Body of pancreas (tissue), 4 donors: ENCODE results near the gene MAP3K9. TPM values are rescaled to one million over a fixed set of nuclear protein-coding genes. Genes with fewer than 3 reads are reported as not detected.
"Not testable (repeated sequence)": the region's sequence is repeated elsewhere in the genome, so short reads cannot be mapped to it uniquely, and the experiment has no call there.

Experiments used
- ATAC-seq: fragments of 150-250 bp; one replicate; pipeline ENCODE4 v1.9.1; 2016
- DNase-seq, 4 donors: peaks; one replicate each; pipeline ENCODE4 v3.0.0-alpha.2; 2019
- H3K27ac ChIP-seq, 4 donors: fragments of 200-600 bp; sonication (generic); 1 replicate in 3 of 4; 2 replicates in 1 of 4; pipeline versions ENCODE4 v1.5.1 to v1.6.1; 2016 to 2019; ENCODE audit warnings: mild to moderate bottlenecking in 1 of 4, mixed read lengths in 1 of 4, moderate library complexity in 1 of 4
- H3K27me3 ChIP-seq, 2 donors: fragments of 200-600 bp; sonication (generic); one replicate each; pipeline ENCODE4 v1.6.0; 2016; ENCODE audit warnings: mild to moderate bottlenecking in 1 of 2
- H3K36me3 ChIP-seq, 2 donors: fragments of 200-600 bp; sonication (generic); replicated peaks in 1 of 2; 2 replicates each; pipeline ENCODE4 v1.5.1; 2016; ENCODE audit warnings: low read depth in 2 of 2; ENCODE audit not compliant: insufficient read depth in 1 of 2
- H3K4me1 ChIP-seq: fragments of 200-600 bp; sonication (generic); one replicate; pipeline ENCODE4 v1.6.0; 2016
- H3K4me3 ChIP-seq, 2 donors: fragments of 200-600 bp; sonication (generic); 1 replicate in 1 of 2; 2 replicates in 1 of 2; pipeline ENCODE4 v1.5.1; 2016 to 2019
- H3K9me3 ChIP-seq, 3 donors: fragments of 200-600 bp; sonication (generic); 1 replicate in 2 of 3; 2 replicates in 1 of 3; pipeline ENCODE4 v1.5.1; 2016
- POLR2A ChIP-seq, 3 donors: fragments of 450-650 bp; IDR thresholded peaks; one replicate each; pipeline ENCODE4 v1.6.1; 2016; ENCODE audit warnings: antibody characterized with exemption in 3 of 3, mild to moderate bottlenecking in 2 of 3
- WGBS, 2 donors: methylation state at CpG; one replicate each; pipeline ENCODE4 v1.1.5; 2017; 5-methylcytosine and 5-hydroxymethylcytosine counted together
- intact Hi-C: fragments of 100-400 bp; cut with DNase I; formaldehyde crosslinking; loops from one replicate; pipeline ENCODE4 v1.15.1; 2023
- total RNA-seq, 2 donors: library from RNA; depleted of rRNA; stranded (reverse); fragments of >200 nt; gene quantifications; one replicate each; pipeline ENCODE4 v1.1.0, GENCODE V29; 2016
- TF ChIP-seq, protein P1 (sequence below), 7 experiments: fragments of 450-650 bp in 4 of 7; fragments of 200-600 bp in 3 of 7; sonication (generic) in 3 of 7; IDR thresholded peaks; one replicate each; pipeline ENCODE4 v1.5.1; 2016 to 2019; ENCODE audit warnings: antibody characterized with exemption in 7 of 7

MAP3K9 gene
- total RNA-seq, 2 donors from 2014 or later = 5.4 to 10.9 TPM

DNA sequence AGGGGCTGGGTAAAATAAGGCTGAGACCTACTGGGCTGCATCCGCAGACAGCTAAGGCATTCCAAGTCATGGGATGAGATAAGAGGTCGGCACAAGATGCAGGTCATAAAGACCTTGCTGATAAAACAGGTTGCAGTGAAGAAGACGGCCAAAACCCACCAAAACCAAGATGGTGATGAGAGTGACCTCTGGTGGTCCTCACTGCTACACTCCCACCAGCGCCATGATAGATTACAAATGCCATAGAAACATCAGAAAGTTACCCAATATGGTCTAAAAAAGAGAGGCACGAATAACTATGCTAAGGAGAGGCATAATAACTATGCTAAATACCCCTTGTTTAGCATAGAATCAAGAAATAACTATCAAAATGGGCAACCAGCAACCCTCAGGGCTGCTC lies 46.2 kb upstream of the MAP3K9 start:
- Histone ChIP-seq H3K4me1 (no peaks in the 10 kb centered on the region), H3K27me3 (no peaks in the 10 kb centered on the region), H3K36me3 (no peaks in the 10 kb centered on the region), H3K9me3 (no peaks in the 10 kb centered on the region), H3K27ac (no peak overlapping the region), H3K4me3 (no peak overlapping the region)
- 56 to 59% methylated on average over 5 of the region's 5 CpGs for WGBS, 2 donors
- TF ChIP-seq, protein P1, sequence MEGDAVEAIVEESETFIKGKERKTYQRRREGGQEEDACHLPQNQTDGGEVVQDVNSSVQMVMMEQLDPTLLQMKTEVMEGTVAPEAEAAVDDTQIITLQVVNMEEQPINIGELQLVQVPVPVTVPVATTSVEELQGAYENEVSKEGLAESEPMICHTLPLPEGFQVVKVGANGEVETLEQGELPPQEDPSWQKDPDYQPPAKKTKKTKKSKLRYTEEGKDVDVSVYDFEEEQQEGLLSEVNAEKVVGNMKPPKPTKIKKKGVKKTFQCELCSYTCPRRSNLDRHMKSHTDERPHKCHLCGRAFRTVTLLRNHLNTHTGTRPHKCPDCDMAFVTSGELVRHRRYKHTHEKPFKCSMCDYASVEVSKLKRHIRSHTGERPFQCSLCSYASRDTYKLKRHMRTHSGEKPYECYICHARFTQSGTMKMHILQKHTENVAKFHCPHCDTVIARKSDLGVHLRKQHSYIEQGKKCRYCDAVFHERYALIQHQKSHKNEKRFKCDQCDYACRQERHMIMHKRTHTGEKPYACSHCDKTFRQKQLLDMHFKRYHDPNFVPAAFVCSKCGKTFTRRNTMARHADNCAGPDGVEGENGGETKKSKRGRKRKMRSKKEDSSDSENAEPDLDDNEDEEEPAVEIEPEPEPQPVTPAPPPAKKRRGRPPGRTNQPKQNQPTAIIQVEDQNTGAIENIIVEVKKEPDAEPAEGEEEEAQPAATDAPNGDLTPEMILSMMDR (IDR thresholded peaks at IDR 0.05) = no peak
- TF ChIP-seq POLR2A (IDR thresholded peaks at IDR 0.05) = no peak
- DNase-seq = no peak
- intact Hi-C loops = no loop called here
- ATAC-seq = no peak

DNA sequence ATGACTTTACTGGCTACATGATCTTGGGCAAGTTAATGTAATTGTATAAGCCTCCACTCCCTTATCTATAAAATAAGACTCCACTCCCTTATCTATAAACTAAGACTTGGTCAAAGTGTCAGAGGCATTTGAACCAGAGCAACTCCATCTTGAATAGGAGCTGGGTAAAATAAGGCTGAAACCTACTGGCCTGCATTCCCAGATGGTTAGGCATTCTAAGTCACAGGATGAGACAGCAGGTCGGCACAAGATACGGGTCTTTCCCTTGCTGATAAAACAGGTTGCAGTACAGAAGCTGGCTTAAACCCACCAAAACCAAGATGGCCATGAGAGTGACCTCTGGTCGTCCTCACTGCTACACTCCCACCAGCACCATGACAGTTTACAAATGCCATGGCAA lies 44.3 kb upstream of the MAP3K9 start:
- H3K9me3 ChIP-seq, H3K27ac ChIP-seq, H3K4me3 ChIP-seq, H3K4me1 ChIP-seq, H3K27me3 ChIP-seq, ATAC-seq, DNase-seq, H3K36me3 ChIP-seq, intact Hi-C loops: not testable (repeated sequence)
- WGBS, 2 donors = 78 to 81% methylated on average over 3 of the region's 3 CpGs

DNA sequence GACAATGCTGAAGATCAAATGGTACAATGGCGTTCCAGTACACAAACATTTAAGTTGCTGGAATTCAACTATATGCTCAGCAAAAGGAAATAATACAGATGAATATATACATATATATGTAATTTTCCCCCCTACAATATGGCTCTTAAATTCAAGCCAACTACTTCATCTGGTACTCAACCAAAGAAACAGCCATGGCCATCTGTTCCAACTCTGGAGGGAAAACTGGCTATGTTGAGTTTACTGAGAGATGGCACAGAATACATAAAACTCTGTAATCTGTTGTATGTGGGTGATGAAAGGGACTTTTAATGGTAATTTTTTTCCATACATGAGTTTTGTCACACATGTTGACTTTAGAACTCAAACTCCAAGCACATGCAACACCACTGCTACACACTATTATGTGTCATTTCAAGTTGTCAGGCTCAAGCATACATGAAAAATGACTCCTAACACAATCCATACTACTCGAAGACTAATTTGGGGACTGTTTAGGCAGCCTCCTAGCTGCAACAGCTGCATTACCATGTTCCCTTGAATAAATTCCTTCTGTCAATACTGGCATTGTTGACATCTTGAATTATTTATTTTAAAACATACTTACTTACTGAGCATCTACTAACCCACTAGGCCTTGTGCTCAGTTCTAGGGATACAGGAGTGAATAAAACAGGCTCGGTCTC lies 38.2 kb upstream of the MAP3K9 start:
- no peak for ATAC-seq
- no peak for DNase-seq
- H3K4me3 ChIP-seq = no peak overlapping the region
- intact Hi-C loops = no loop called here
- H3K27ac ChIP-seq = no peak overlapping the region
- H3K27me3 ChIP-seq = no peaks in the 10 kb centered on the region
- no peak for TF ChIP-seq POLR2A (IDR thresholded peaks at IDR 0.05)
- TF ChIP-seq, protein P1 (IDR thresholded peaks at IDR 0.05) = no peak
- H3K9me3 ChIP-seq = no peaks in the 10 kb centered on the region
- 78 to 83% methylated on average over 3 of the region's 3 CpGs for WGBS, 2 donors
- H3K36me3 ChIP-seq = no peaks in the 10 kb centered on the region
- no peaks in the 10 kb centered on the region for H3K4me1 ChIP-seq

DNA sequence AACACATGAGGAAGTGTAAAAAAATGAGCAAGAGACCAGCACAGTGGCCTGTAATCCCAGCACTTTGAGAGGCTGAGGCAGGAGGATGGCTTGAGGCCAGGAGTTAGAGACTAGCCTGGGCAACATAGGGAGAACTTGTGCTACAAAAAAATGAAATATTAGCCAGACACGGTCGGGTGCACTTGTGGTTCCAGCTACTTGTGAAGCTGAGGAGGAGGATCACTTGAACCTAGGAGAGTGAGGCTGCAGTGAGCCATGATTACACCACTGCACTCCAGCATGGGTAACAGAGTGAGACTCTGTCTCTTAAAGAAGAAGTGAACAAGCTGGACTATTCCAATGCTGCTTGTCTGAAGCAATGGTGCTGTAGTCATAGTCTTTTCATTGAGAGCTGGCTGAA lies 36.3 kb upstream of the MAP3K9 start:
- H3K27ac ChIP-seq = no peak overlapping the region
- H3K4me3 ChIP-seq = no peak overlapping the region
- no peak for DNase-seq
- WGBS, 2 donors = 51 to 53% methylated on average over 2 of the region's 2 CpGs
- H3K27me3 ChIP-seq = no peaks in the 10 kb centered on the region
- H3K9me3 ChIP-seq = no peaks in the 10 kb centered on the region
- no peak for TF ChIP-seq POLR2A (IDR thresholded peaks at IDR 0.05)
- TF ChIP-seq, protein P1 (IDR thresholded peaks at IDR 0.05) = no peak
- intact Hi-C loops = no loop called here
- H3K36me3 ChIP-seq = no peaks in the 10 kb centered on the region
- no peak for ATAC-seq
- no peaks in the 10 kb centered on the region for H3K4me1 ChIP-seq

DNA sequence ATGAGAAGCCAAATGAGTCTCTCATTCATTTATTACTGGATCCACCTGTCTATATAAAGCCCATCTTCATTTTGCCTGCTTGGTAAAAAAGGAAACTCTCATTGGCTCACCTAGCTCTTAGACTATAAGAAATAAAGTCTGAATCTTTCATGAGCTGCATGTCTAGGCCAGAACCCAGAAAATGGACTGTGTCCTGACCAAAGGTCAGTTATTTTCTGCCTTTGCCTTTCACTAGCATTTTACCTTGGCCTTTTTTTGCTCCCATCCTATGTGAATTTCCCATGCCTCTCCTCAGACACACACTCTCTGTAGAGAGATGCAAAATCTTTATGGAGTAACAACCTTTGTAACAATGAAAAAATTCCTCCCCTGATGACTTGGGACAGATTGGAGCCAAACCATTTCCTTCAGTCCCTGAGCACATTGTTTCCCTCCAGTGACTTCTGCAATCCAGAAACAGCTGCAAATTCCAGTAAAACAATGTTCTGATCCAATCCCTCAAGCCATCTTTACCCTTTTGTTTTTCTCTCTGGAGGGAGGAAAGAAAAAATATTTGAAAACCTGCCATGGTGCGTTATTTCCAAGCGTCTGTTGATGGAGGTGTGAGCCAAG lies 33.6 kb upstream of the MAP3K9 start:
- intact Hi-C loops = no loop called here
- H3K36me3 ChIP-seq = no peaks in the 10 kb centered on the region
- no peaks in the 10 kb centered on the region for H3K27me3 ChIP-seq
- TF ChIP-seq, protein P1 (IDR thresholded peaks at IDR 0.05) = no peak
- H3K4me3 ChIP-seq = no peak overlapping the region
- 59 to 68% methylated on average over 2 of the region's 2 CpGs for WGBS, 2 donors
- no peak for DNase-seq
- ATAC-seq = no peak
- no peaks in the 10 kb centered on the region for H3K9me3 ChIP-seq
- H3K27ac ChIP-seq = no peak overlapping the region
- H3K4me1 ChIP-seq = no peaks in the 10 kb centered on the region
